Measurements from ENCODE around the gene VPS13D. TPM values are rescaled to one million over a fixed set of nuclear protein-coding genes. Genes with fewer than 3 reads are reported as not detected.

Gene VPS13D
- total and polyA plus RNA-seq, 10 of the 15 experiments (the other 5 are each of a cell fraction or from before 2014, with no cell fraction given): 1.4 to 16.9 (median 8.5) TPM

DNA sequence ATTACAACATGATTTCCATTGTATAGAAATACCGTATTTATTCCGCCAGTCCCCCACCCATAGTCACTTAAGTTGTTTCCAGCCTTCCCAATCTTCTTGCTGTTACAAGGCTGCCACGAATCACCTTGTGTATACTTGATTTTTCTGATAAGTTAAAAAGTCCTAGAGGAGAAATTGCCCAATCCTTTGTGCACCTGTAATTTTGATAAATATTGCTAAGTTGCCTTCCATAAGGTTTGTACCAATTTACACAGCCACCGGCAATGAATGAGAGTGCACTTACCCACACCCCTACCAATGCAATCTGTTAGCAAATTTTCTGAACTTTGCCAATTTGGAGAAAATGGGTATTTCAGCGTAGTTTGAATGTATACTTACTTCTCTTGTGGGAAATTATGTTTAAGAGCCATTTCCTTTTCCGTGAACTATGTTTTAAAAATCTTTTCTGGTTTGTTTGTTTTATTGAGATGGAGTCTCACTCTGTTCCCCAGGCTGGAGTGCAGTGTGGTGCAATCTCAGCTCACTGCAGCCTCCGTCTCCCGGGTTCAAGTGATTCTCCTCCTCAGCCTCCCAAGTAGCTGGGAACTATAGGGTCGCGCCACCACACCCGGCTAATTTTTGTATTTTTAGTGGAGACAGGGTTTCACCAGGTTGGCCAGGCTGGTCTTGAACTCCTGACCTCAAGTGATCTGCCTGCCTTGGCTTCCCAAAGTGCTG, 300.8 kb downstream of the VPS13D start (continued):
- TF ChIP-seq, protein P1, sequence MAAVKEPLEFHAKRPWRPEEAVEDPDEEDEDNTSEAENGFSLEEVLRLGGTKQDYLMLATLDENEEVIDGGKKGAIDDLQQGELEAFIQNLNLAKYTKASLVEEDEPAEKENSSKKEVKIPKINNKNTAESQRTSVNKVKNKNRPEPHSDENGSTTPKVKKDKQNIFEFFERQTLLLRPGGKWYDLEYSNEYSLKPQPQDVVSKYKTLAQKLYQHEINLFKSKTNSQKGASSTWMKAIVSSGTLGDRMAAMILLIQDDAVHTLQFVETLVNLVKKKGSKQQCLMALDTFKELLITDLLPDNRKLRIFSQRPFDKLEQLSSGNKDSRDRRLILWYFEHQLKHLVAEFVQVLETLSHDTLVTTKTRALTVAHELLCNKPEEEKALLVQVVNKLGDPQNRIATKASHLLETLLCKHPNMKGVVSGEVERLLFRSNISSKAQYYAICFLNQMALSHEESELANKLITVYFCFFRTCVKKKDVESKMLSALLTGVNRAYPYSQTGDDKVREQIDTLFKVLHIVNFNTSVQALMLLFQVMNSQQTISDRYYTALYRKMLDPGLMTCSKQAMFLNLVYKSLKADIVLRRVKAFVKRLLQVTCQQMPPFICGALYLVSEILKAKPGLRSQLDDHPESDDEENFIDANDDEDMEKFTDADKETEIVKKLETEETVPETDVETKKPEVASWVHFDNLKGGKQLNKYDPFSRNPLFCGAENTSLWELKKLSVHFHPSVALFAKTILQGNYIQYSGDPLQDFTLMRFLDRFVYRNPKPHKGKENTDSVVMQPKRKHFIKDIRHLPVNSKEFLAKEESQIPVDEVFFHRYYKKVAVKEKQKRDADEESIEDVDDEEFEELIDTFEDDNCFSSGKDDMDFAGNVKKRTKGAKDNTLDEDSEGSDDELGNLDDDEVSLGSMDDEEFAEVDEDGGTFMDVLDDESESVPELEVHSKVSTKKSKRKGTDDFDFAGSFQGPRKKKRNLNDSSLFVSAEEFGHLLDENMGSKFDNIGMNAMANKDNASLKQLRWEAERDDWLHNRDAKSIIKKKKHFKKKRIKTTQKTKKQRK (IDR thresholded peaks at IDR 0.05; ENCODE audit: low read depth, low read length): no peak
- no peak for TF ChIP-seq SMARCA5 (IDR thresholded peaks at IDR 0.05)

DNA sequence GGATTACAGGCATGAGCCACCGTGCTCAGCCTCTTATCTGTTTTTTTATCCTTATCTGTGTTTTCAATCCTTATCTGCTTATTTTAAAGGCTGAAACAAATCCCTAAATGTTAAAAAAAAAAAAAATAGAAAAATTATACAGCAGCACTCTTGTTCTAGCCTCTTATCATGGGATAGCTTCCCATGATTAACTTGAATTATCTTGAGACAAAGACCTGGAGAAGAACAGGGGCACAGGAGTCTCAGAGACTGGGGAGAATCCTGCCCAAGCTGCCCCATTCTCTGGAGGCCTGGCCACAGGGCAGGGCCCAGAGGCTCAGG, 301.3 kb downstream of the VPS13D start:
- ChIA-PET CTCF (interaction anchor here (0.6 kb wide), 1 partner anchor 893 kb away, joined by 3 read pairs; no protein-coding TSS in a partner anchor), SMC1A (ENCODE audit: uncharacterized antibody, unreplicated experiment) (no interaction called here), POLR2A (no interaction called here), RAD21 (ENCODE audit: unreplicated experiment) (no interaction called here)
- no TSS peak for BruUV-seq (replicated peaks)
- Histone ChIP-seq H3K79me2 (ENCODE audit: control insufficient read depth, insufficient read depth, low read length) (no peaks in the 10 kb centered on the region), H2AFZ (ENCODE audit: control insufficient read depth, low read depth, low read length) (no peak overlapping the region), H3K36me3 (ENCODE audit: control insufficient read depth in 2 of 2, insufficient read depth in 2 of 2, low read length in 1 of 2) (no peaks in the 10 kb centered on the region), H3K27me3 (replicated peaks in 1 of 2; ENCODE audit: control insufficient read depth in 2 of 2, insufficient read depth in 2 of 2, low read length in 1 of 2) (no peaks in the 10 kb centered on the region; a peak in 1 of 4 replicates), H3K4me2 (ENCODE audit: control insufficient read depth, insufficient read depth) (no peak overlapping the region), H3K9me3 (replicated peaks; ENCODE audit: control insufficient read depth, insufficient read depth, low read length) (no peaks in the 10 kb centered on the region; the same call in 2 of the 3 replicates), H4K20me1 (ENCODE audit: control insufficient read depth, insufficient read depth) (no peaks in the 10 kb centered on the region), H3K27ac (ENCODE audit: control insufficient read depth, insufficient read depth) (no peak overlapping the region), H3K9ac (ENCODE audit: control insufficient read depth, insufficient read depth, low read length) (no peak overlapping the region), H3K4me3 (no peak overlapping the region), H3K4me1 (ENCODE audit: control insufficient read depth, insufficient read depth, low read length) (no peaks in the 10 kb centered on the region)
- in situ Hi-C loops (cut with MboI): loop anchor here (25.0 kb wide), 1 partner anchor 706 kb away; the partner anchor contains the start of gene PRAMEF18
- 54% methylated on average over 1 of the region's 1 CpG for WGBS (ENCODE audit: insufficient coverage, insufficient replicate concordance, low lambda C conversion rate, missing lambda C conversion rate)
- intact Hi-C loops (cut with micrococcal nuclease; ENCODE audit: unreplicated experiment): no loop called here
- no peak for FAIRE-seq
- DNase-seq (ENCODE audit: low read depth, low spot score): no peak
- ATAC-seq: no peak
- TF ChIP-seq ZNF384 (IDR thresholded peaks at IDR 0.05; ENCODE audit: borderline replicate concordance, low read depth, low read length): no peak
- no peak for TF ChIP-seq JUND (IDR thresholded peaks at IDR 0.05; ENCODE audit: low read depth, low read length)
- TF ChIP-seq POLR2AphosphoS2 (IDR thresholded peaks at IDR 0.05; ENCODE audit: low read depth, low read length): no peak
- TF ChIP-seq MYC (IDR thresholded peaks at IDR 0.05; ENCODE audit: insufficient read depth, insufficient read length, insufficient replicate concordance, low read length, severe bottlenecking): no peak
- TF ChIP-seq BHLHE40 (IDR thresholded peaks at IDR 0.05; ENCODE audit: borderline replicate concordance in 1 of 2, low read depth in 2 of 2, low read length in 1 of 2): no peak
- no peak for TF ChIP-seq RFX5 (IDR thresholded peaks at IDR 0.05; ENCODE audit: low read depth, low read length)
- no peak for TF ChIP-seq FOXK2 (IDR thresholded peaks at IDR 0.05)
- TF ChIP-seq BCL11A (IDR thresholded peaks at IDR 0.05; ENCODE audit: low read depth, low read length): no peak
- no peak for TF ChIP-seq KAT2A (conservative IDR thresholded peaks at IDR 0.05; ENCODE audit: control insufficient read depth, low read depth, low read length)
- TF ChIP-seq LARP7 (IDR thresholded peaks at IDR 0.05): no peak
- TF ChIP-seq SMARCA5 (IDR thresholded peaks at IDR 0.05): no peak
- TF ChIP-seq, protein P2, sequence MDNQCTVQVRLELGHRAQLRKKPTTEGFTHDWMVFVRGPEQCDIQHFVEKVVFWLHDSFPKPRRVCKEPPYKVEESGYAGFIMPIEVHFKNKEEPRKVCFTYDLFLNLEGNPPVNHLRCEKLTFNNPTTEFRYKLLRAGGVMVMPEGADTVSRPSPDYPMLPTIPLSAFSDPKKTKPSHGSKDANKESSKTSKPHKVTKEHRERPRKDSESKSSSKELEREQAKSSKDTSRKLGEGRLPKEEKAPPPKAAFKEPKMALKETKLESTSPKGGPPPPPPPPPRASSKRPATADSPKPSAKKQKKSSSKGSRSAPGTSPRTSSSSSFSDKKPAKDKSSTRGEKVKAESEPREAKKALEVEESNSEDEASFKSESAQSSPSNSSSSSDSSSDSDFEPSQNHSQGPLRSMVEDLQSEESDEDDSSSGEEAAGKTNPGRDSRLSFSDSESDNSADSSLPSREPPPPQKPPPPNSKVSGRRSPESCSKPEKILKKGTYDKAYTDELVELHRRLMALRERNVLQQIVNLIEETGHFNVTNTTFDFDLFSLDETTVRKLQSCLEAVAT (IDR thresholded peaks at IDR 0.05): no peak
- TF ChIP-seq ZNF622 (IDR thresholded peaks at IDR 0.05): no peak
- TF ChIP-seq, protein P3, sequence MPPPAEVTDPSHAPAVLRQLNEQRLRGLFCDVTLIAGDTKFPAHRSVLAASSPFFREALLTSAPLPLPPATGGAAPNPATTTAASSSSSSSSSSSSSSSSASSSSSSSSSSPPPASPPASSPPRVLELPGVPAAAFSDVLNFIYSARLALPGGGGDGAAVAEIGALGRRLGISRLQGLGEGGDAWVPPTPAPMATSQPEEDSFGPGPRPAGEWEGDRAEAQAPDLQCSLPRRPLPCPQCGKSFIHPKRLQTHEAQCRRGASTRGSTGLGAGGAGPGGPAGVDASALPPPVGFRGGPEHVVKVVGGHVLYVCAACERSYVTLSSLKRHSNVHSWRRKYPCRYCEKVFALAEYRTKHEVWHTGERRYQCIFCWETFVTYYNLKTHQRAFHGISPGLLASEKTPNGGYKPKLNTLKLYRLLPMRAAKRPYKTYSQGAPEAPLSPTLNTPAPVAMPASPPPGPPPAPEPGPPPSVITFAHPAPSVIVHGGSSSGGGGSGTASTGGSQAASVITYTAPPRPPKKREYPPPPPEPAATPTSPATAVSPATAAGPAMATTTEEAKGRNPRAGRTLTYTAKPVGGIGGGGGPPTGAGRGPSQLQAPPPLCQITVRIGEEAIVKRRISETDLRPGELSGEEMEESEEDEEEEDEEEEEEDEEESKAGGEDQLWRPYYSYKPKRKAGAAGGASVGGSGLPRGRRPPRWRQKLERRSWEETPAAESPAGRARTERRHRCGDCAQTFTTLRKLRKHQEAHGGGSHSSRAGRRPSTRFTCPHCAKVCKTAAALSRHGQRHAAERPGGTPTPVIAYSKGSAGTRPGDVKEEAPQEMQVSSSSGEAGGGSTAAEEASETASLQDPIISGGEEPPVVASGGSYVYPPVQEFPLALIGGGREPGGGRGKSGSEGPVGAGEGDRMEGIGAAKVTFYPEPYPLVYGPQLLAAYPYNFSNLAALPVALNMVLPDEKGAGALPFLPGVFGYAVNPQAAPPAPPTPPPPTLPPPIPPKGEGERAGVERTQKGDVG (CRISPR knock-in tag; IDR thresholded peaks at IDR 0.05): no peak
